Neural crest cell (in vitro differentiated cells): Measurements from ENCODE around the gene CCL27. TPM values are rescaled to one million over a fixed set of nuclear protein-coding genes. Genes with fewer than 3 reads are reported as not detected.

Experiments
- DNase-seq: peaks from one replicate; pipeline ENCODE4 v3.0.0; 2021; ENCODE audit warnings: low read depth, mixed read lengths, low spot score
- H3K27ac Mint-ChIP-seq: one replicate; pipeline ENCODE4 v1.8.0; 2021; ENCODE audit warnings: mild to moderate bottlenecking, mixed read lengths; ENCODE audit not compliant: unreplicated experiment
- H3K27me3 Mint-ChIP-seq: 2 replicates; pipeline ENCODE4 v1.8.0; 2021; ENCODE audit warnings: low read depth, mild to moderate bottlenecking, mixed read lengths
- H3K36me3 Mint-ChIP-seq: 2 replicates; pipeline ENCODE4 v1.8.0; 2021; ENCODE audit warnings: low read depth, mild to moderate bottlenecking, mixed read lengths
- H3K4me1 Mint-ChIP-seq: 2 replicates; pipeline ENCODE4 v1.8.0; 2021; ENCODE audit warnings: mixed read lengths
- H3K4me3 Mint-ChIP-seq: one replicate; pipeline ENCODE4 v1.8.0; 2021; ENCODE audit warnings: mild to moderate bottlenecking, mixed read lengths
- H3K9me3 Mint-ChIP-seq: 2 replicates; pipeline ENCODE4 v1.8.0; 2021; ENCODE audit warnings: mixed read lengths
- CTCF ChIP-seq: fragments of 200-600 bp; sonication (generic); conservative IDR thresholded peaks from 2 replicates; pipeline ENCODE4 v1.5.0; 2021; ENCODE audit warnings: antibody characterized with exemption, mild to moderate bottlenecking
- long read RNA-seq: library from polyadenylated mRNA; unstranded; transcript quantifications from one replicate; pipeline ENCODE4 v2.0.0, GENCODE V29; 2020
- total RNA-seq: library from RNA; stranded (reverse); gene quantifications from 2 replicates; pipeline ENCODE4 v1.2.1, GENCODE V29; 2021

Gene CCL27
- total RNA-seq, result 0.86 TPM in 1 of 2 replicates, not detected in the other
- long read RNA-seq, result 0 reads

- peak within 1 kb of the TSS; percentile 71 for H3K27ac Mint-ChIP-seq
- no peak for DNase-seq
- peak within 1 kb of the TSS; percentile 56 for H3K4me3 Mint-ChIP-seq
- H3K36me3 Mint-ChIP-seq, result peaks cover 5% of the 10 kb centered on the region
- TF ChIP-seq CTCF, result no peak
- H3K27me3 Mint-ChIP-seq, result no peaks in the 10 kb centered on the region
- no peaks in the 10 kb centered on the region for H3K9me3 Mint-ChIP-seq
- peaks cover 14% of the 10 kb centered on the region for H3K4me1 Mint-ChIP-seq
Measured at GRCh38 chr9:34662526-34663302, at the start of gene CCL27. CCL27 (minus strand) TSS chr9:34662657; CDS start chr9:34662633, 24 bp downstream.

GRCh38 chr9:34712140-34712539 is 49.7 kb upstream of the CCL27 start:
- Mint-ChIP-seq H3K4me3 (no peak overlapping the region), H3K9me3 (no peaks in the 10 kb centered on the region), H3K4me1 (peaks cover 9% of the 10 kb centered on the region), H3K27me3 (peaks cover 10% of the 10 kb centered on the region), H3K36me3 (no peaks in the 10 kb centered on the region), H3K27ac (no peak overlapping the region)
- no peak for DNase-seq
- TF ChIP-seq CTCF, result no peak

GRCh38 chr9:34710023-34710422 is 47.6 kb upstream of the CCL27 start, which contains the start of gene CCL21:
CCL21 (minus strand) TSS chr9:34710136; CDS start chr9:34710066, 70 bp downstream.
- DNase-seq, result no peak
- H3K27me3 Mint-ChIP-seq, result peaks cover 10% of the 10 kb centered on the region
- no peak for TF ChIP-seq CTCF
- no peaks in the 10 kb centered on the region for H3K36me3 Mint-ChIP-seq
- H3K4me3 Mint-ChIP-seq, result no peak within 1 kb of the TSS
- H3K27ac Mint-ChIP-seq, result no peak within 1 kb of the TSS
- H3K9me3 Mint-ChIP-seq, result no peaks in the 10 kb centered on the region
- peaks cover 9% of the 10 kb centered on the region for H3K4me1 Mint-ChIP-seq

GRCh38 chr9:34709196-34709978 is 46.9 kb upstream of the CCL27 start:
- no peak overlapping the region for H3K4me3 Mint-ChIP-seq
- DNase-seq, result no peak
- peaks cover 9% of the 10 kb centered on the region for H3K4me1 Mint-ChIP-seq
- no peak overlapping the region for H3K27ac Mint-ChIP-seq
- H3K27me3 Mint-ChIP-seq, result peaks cover 7% of the 10 kb centered on the region
- H3K9me3 Mint-ChIP-seq, result no peaks in the 10 kb centered on the region
- no peak for TF ChIP-seq CTCF
- H3K36me3 Mint-ChIP-seq, result no peaks in the 10 kb centered on the region

- Mint-ChIP-seq H3K27me3 (peaks cover 3% of the 10 kb centered on the region), H3K27ac (no peak overlapping the region), H3K36me3 (no peaks in the 10 kb centered on the region), H3K4me3 (no peak overlapping the region), H3K9me3 (no peaks in the 10 kb centered on the region), H3K4me1 (peaks cover 10% of the 10 kb centered on the region)
- no peak for DNase-seq
- no peak for TF ChIP-seq CTCF
Measured at GRCh38 chr9:34707130-34707529, 44.7 kb upstream of the CCL27 start.
